Trophoblast cell (in vitro differentiated cells and primary cell): Measurements from ENCODE around the gene CFAP119.

Experiments
- DNase-seq, 2 donors: peaks; one replicate each; pipeline ENCODE4 v3.0.0-alpha.2; 2016
- H2AFZ ChIP-seq: 2 replicates; pipeline ENCODE4 v1.6.1; 2013; ENCODE audit warnings: low read length, moderate library complexity, mild to moderate bottlenecking; ENCODE audit not compliant: insufficient read depth, poor library complexity
- H2AK5ac ChIP-seq: 2 replicates; pipeline ENCODE4 v1.6.1; 2013; ENCODE audit warnings: mild to moderate bottlenecking, low read length
- H2BK120ac ChIP-seq: 2 replicates; pipeline ENCODE4 v1.6.1; 2013; ENCODE audit warnings: low read length, mild to moderate bottlenecking, moderate library complexity; ENCODE audit not compliant: insufficient read depth, poor library complexity
- H2BK12ac ChIP-seq: 2 replicates; pipeline ENCODE4 v1.6.1; 2013; ENCODE audit warnings: mild to moderate bottlenecking, low read length, moderate library complexity
- H2BK5ac ChIP-seq: 2 replicates; pipeline ENCODE4 v1.6.1; 2013; ENCODE audit warnings: low read length, low read depth, moderate library complexity, mild to moderate bottlenecking; ENCODE audit not compliant: poor library complexity
- H3K14ac ChIP-seq: 2 replicates; pipeline ENCODE4 v1.6.1; 2013; ENCODE audit warnings: mild to moderate bottlenecking, low read length
- H3K18ac ChIP-seq: 2 replicates; pipeline ENCODE4 v1.6.1; 2013; ENCODE audit warnings: mild to moderate bottlenecking, low read length
- H3K23ac ChIP-seq: 2 replicates; pipeline ENCODE4 v1.6.1; 2013; ENCODE audit warnings: low read length
- H3K27ac ChIP-seq: 2 replicates; pipeline ENCODE4 v1.5.1; 2013; ENCODE audit warnings: low read depth, mild to moderate bottlenecking, inconsistent platforms, low read length, moderate library complexity
- H3K27me3 ChIP-seq: 2 replicates; pipeline ENCODE4 v1.6.1; 2013; ENCODE audit warnings: inconsistent platforms, mild to moderate bottlenecking, low read length, moderate library complexity; ENCODE audit not compliant: insufficient read depth
- H3K36me3 ChIP-seq, 2 experiments: 1 replicate in 1 of 2; 2 replicates in 1 of 2; pipeline ENCODE4 v1.6.1; 2013; ENCODE audit warnings: low read length in 2 of 2, mild to moderate bottlenecking in 2 of 2, moderate library complexity in 1 of 2; ENCODE audit not compliant: insufficient read depth in 2 of 2, control insufficient read depth in 1 of 2
- H3K4ac ChIP-seq: 2 replicates; pipeline ENCODE4 v1.6.1; 2013; ENCODE audit warnings: low read depth, mild to moderate bottlenecking, low read length, moderate library complexity
- H3K4me1 ChIP-seq, 2 experiments: 1 replicate in 1 of 2; 2 replicates in 1 of 2; pipeline ENCODE4 v1.6.1; 2013; ENCODE audit warnings: low read length in 2 of 2, mild to moderate bottlenecking in 2 of 2, moderate library complexity in 1 of 2; ENCODE audit not compliant: insufficient read depth in 2 of 2, control insufficient read depth in 1 of 2
- H3K4me2 ChIP-seq: 2 replicates; pipeline ENCODE4 v1.6.1; 2013; ENCODE audit warnings: inconsistent platforms, mild to moderate bottlenecking, low read length, moderate library complexity
- H3K4me3 ChIP-seq: 2 replicates; pipeline ENCODE4 v1.5.1; 2013; ENCODE audit warnings: mild to moderate bottlenecking, low read depth, low read length, inconsistent platforms
- H3K79me1 ChIP-seq: one replicate; pipeline ENCODE4 v1.6.1; 2013; ENCODE audit warnings: low read length
- H3K79me2 ChIP-seq: 2 replicates; pipeline ENCODE4 v1.6.1; 2013; ENCODE audit warnings: low read length, mild to moderate bottlenecking; ENCODE audit not compliant: control insufficient read depth, insufficient read depth, poor library complexity
- H3K9ac ChIP-seq: 2 replicates; pipeline ENCODE4 v1.6.1; 2013; ENCODE audit warnings: mild to moderate bottlenecking, low read length
- H3K9me3 ChIP-seq: 2 replicates; pipeline ENCODE4 v1.6.1; 2013; ENCODE audit warnings: low read depth, mild to moderate bottlenecking, control low read depth, inconsistent platforms, low read length; ENCODE audit not compliant: insufficient read depth
- H4K12ac ChIP-seq: 2 replicates; pipeline ENCODE4 v1.6.1; 2013; ENCODE audit warnings: low read depth, mild to moderate bottlenecking, low read length, moderate library complexity
- H4K8ac ChIP-seq: 2 replicates; pipeline ENCODE4 v1.6.1; 2013; ENCODE audit warnings: low read depth, mild to moderate bottlenecking, low read length, moderate library complexity
- H4K91ac ChIP-seq: one replicate; pipeline ENCODE4 v1.6.1; 2013; ENCODE audit warnings: low read depth, mild to moderate bottlenecking, low read length, moderate library complexity
- WGBS: extraction: QIAGEN DNeasy Blood & Tissue Kit; methylation state at CpG from one replicate; pipeline ENCODE4 v1.1.7; 2013; ENCODE audit warnings: missing lambda C conversion rate; ENCODE audit not compliant: insufficient read length, insufficient coverage; ENCODE audit errors: extremely low coverage; 5-methylcytosine and 5-hydroxymethylcytosine counted together

The CFAP119 gene

GRCh38 chr16:30720694-30721093 lies 41.2 kb downstream of the CFAP119 start:
- Histone ChIP-seq H3K4me2 (no peak overlapping the region), H2BK5ac (no peak overlapping the region), H4K12ac (no peak overlapping the region), H3K4ac (no peak overlapping the region), H3K36me3 (peaks cover 78 to 81% of the 10 kb centered on the region in 2 experiments), H3K4me1 (peaks cover 0 to 4% of the 10 kb centered on the region in 2 experiments), H2AFZ (no peak overlapping the region), H3K27me3 (no peaks in the 10 kb centered on the region), H3K79me1 (no peaks in the 10 kb centered on the region), H4K91ac (no peak overlapping the region), H3K27ac (no peak overlapping the region), H3K14ac (no peak overlapping the region), H3K18ac (no peak overlapping the region), H3K23ac (no peak overlapping the region), H3K4me3 (no peak overlapping the region), H3K9ac (no peak overlapping the region), H3K79me2 (no peaks in the 10 kb centered on the region), H4K8ac (no peak overlapping the region), H2BK12ac (no peak overlapping the region), H3K9me3 (no peaks in the 10 kb centered on the region), H2AK5ac (no peak overlapping the region), H2BK120ac (no peak overlapping the region)
- WGBS = no CpG with 5 or more reads among the region's 9 CpGs
- no peak for DNase-seq

GRCh38 chr16:30720086-30720485 lies 41.8 kb downstream of the CFAP119 start:
- H3K4me3 ChIP-seq = no peak overlapping the region
- H3K79me2 ChIP-seq = no peaks in the 10 kb centered on the region
- H3K23ac ChIP-seq = no peak overlapping the region
- no CpG with 5 or more reads among the region's 11 CpGs for WGBS
- no peak overlapping the region for H4K8ac ChIP-seq
- no peak overlapping the region for H3K27ac ChIP-seq
- no peak overlapping the region for H3K14ac ChIP-seq
- DNase-seq = no peak
- H4K91ac ChIP-seq = no peak overlapping the region
- no peak overlapping the region for H4K12ac ChIP-seq
- H3K4me1 ChIP-seq = peaks cover 0 to 4% of the 10 kb centered on the region in 2 experiments
- H2AFZ ChIP-seq = no peak overlapping the region
- H2AK5ac ChIP-seq = no peak overlapping the region
- no peak overlapping the region for H3K18ac ChIP-seq
- H2BK5ac ChIP-seq = no peak overlapping the region
- no peak overlapping the region for H2BK12ac ChIP-seq
- H3K9me3 ChIP-seq = no peaks in the 10 kb centered on the region
- H3K36me3 ChIP-seq = peaks cover 75 to 78% of the 10 kb centered on the region in 2 experiments
- no peaks in the 10 kb centered on the region for H3K79me1 ChIP-seq
- no peak overlapping the region for H2BK120ac ChIP-seq
- H3K27me3 ChIP-seq = no peaks in the 10 kb centered on the region
- no peak overlapping the region for H3K9ac ChIP-seq
- H3K4me2 ChIP-seq = no peak overlapping the region
- no peak overlapping the region for H3K4ac ChIP-seq

- WGBS = no CpG with 5 or more reads among the region's 17 CpGs
- no peak overlapping the region for H2AK5ac ChIP-seq
- peak overlapping the region; percentile 13 for H3K27ac ChIP-seq
- H4K8ac ChIP-seq = no peak overlapping the region
- H4K12ac ChIP-seq = no peak overlapping the region
- no peak overlapping the region for H2BK12ac ChIP-seq
- H3K4me3 ChIP-seq = no peak overlapping the region
- no peak overlapping the region for H3K9ac ChIP-seq
- H2BK120ac ChIP-seq = no peak overlapping the region
- H3K4me2 ChIP-seq = no peak overlapping the region
- H2BK5ac ChIP-seq = no peak overlapping the region
- H3K18ac ChIP-seq = no peak overlapping the region
- no peaks in the 10 kb centered on the region for H3K9me3 ChIP-seq
- peak; percentile 55 to 60 for DNase-seq
- no peak overlapping the region for H3K4ac ChIP-seq
- H3K27me3 ChIP-seq = no peaks in the 10 kb centered on the region
- H3K36me3 ChIP-seq = peaks cover 66 to 72% of the 10 kb centered on the region in 2 experiments
- no peak overlapping the region for H3K14ac ChIP-seq
- no peaks in the 10 kb centered on the region for H3K79me1 ChIP-seq
- no peaks in the 10 kb centered on the region for H3K79me2 ChIP-seq
- H2AFZ ChIP-seq = no peak overlapping the region
- H3K23ac ChIP-seq = no peak overlapping the region
- peaks cover 0 to 4% of the 10 kb centered on the region in 2 experiments for H3K4me1 ChIP-seq
- no peak overlapping the region for H4K91ac ChIP-seq
Measured at GRCh38 chr16:30715750-30716445, 46.0 kb downstream of the CFAP119 start.

- no peak overlapping the region for H2AK5ac ChIP-seq
- no peak overlapping the region for H2AFZ ChIP-seq
- peaks cover 66 to 85% of the 10 kb centered on the region in 2 experiments for H3K36me3 ChIP-seq
- H3K4me2 ChIP-seq = no peak overlapping the region
- H2BK12ac ChIP-seq = no peak overlapping the region
- H3K4me3 ChIP-seq = no peak overlapping the region
- H3K79me1 ChIP-seq = no peaks in the 10 kb centered on the region
- H3K4me1 ChIP-seq = peaks cover 0 to 4% of the 10 kb centered on the region in 2 experiments
- no peak overlapping the region for H3K23ac ChIP-seq
- no peak for DNase-seq
- no peak overlapping the region for H2BK120ac ChIP-seq
- no peaks in the 10 kb centered on the region for H3K27me3 ChIP-seq
- no CpG with 5 or more reads among the region's 1 CpG for WGBS
- H3K79me2 ChIP-seq = no peaks in the 10 kb centered on the region
- H3K14ac ChIP-seq = no peak overlapping the region
- no peak overlapping the region for H4K12ac ChIP-seq
- no peak overlapping the region for H4K8ac ChIP-seq
- no peak overlapping the region for H3K4ac ChIP-seq
- H3K18ac ChIP-seq = no peak overlapping the region
- H2BK5ac ChIP-seq = no peak overlapping the region
- no peaks in the 10 kb centered on the region for H3K9me3 ChIP-seq
- H3K27ac ChIP-seq = no peak overlapping the region
- no peak overlapping the region for H3K9ac ChIP-seq
- no peak overlapping the region for H4K91ac ChIP-seq
Measured at GRCh38 chr16:30711712-30712111, 50.1 kb downstream of the CFAP119 start.
